Aorta (tissue), 5 donors: ENCODE measurements around the gene CCDC160. TPM values are rescaled to one million over a fixed set of nuclear protein-coding genes. Genes with fewer than 3 reads are reported as not detected.
"Not testable (repeated sequence)": the region's sequence is repeated elsewhere in the genome, so short reads cannot be mapped to it uniquely, and the experiment has no call there.

Experiments used
- ATAC-seq: fragments of 200-7000 bp; cut with Tn5 transposase; one replicate; pipeline ENCODE4 v1.9.1; 2022; ENCODE audit warnings: moderate library complexity; ENCODE audit not compliant: low FRiP score
- DNase-seq, 2 donors: peaks; one replicate each; pipeline ENCODE4 v3.0.0-alpha.2; 2020
- H3K27ac ChIP-seq, 2 donors: one replicate each; pipeline ENCODE4 v1.5.1; 2013; ENCODE audit warnings: low read length in 2 of 2, mild to moderate bottlenecking in 2 of 2, moderate library complexity in 2 of 2, control low read depth in 1 of 2, inconsistent platforms in 1 of 2, low read depth in 1 of 2
- H3K27me3 ChIP-seq, 2 donors: one replicate each; pipeline ENCODE4 v1.6.1; 2013; ENCODE audit warnings: control low read depth in 1 of 2, low read length in 1 of 2, mild to moderate bottlenecking in 1 of 2, moderate library complexity in 1 of 2; ENCODE audit not compliant: insufficient read depth in 2 of 2, control insufficient read depth in 1 of 2
- H3K36me3 ChIP-seq, 2 donors: one replicate each; pipeline ENCODE4 v1.6.1; 2013; ENCODE audit warnings: control low read depth in 1 of 2, low read length in 1 of 2, mild to moderate bottlenecking in 1 of 2; ENCODE audit not compliant: insufficient read depth in 2 of 2, control insufficient read depth in 1 of 2
- H3K4me1 ChIP-seq, 2 donors: one replicate each; pipeline ENCODE4 v1.6.1; 2013; ENCODE audit warnings: low read length in 2 of 2, control low read depth in 1 of 2, mild to moderate bottlenecking in 1 of 2, moderate library complexity in 1 of 2; ENCODE audit not compliant: insufficient read depth in 2 of 2, control insufficient read depth in 1 of 2
- H3K4me3 ChIP-seq, 2 donors: one replicate each; pipeline ENCODE4 v1.5.1; 2013; ENCODE audit warnings: low read length in 2 of 2, control low read depth in 1 of 2, mild to moderate bottlenecking in 1 of 2
- H3K9me3 ChIP-seq: one replicate; pipeline ENCODE4 v1.6.1; 2013; ENCODE audit warnings: mild to moderate bottlenecking, low read length; ENCODE audit not compliant: control insufficient read depth
- WGBS, 2 donors: extraction: QIAGEN DNeasy Blood & Tissue Kit; methylation state at CpG; one replicate each; pipeline ENCODE4 v1.1.7; 2013; 5-methylcytosine and 5-hydroxymethylcytosine counted together
- intact Hi-C, 2 donors: fragments of 100-400 bp; cut with DNase I; formaldehyde crosslinking; loops; one replicate each; pipeline versions ENCODE4 v1.14.2 to v1.15.0; 2022
- polyA plus RNA-seq, 2 donors: library from polyadenylated mRNA; stranded (reverse); fragments of 200-250 nt; gene quantifications; one replicate each; pipeline ENCODE4 v1.2.3, GENCODE V29; 2013
- total RNA-seq, 2 donors: library from RNA; stranded (reverse); fragmentation: NEBNext Ultra II Directional; extraction: Animal tissue kit (Norgen Biotek cat#: 25700); gene quantifications; one replicate each; pipeline ENCODE4 v1.2.1, GENCODE V29; 2021
- donor health status: healthy with polysubstance abuse.
- donor health status: Bipolar disorder and iron deficiency.
- donor health status: DM: no; HTN: no; CAD: no.
- donor health status: DM: no; HTN: no; CAD: no.
- donor health status: DM: yes; HTN: yes; CAD: no.

The CCDC160 gene
- total and polyA plus RNA-seq, 4 donors, result not detected

DNA sequence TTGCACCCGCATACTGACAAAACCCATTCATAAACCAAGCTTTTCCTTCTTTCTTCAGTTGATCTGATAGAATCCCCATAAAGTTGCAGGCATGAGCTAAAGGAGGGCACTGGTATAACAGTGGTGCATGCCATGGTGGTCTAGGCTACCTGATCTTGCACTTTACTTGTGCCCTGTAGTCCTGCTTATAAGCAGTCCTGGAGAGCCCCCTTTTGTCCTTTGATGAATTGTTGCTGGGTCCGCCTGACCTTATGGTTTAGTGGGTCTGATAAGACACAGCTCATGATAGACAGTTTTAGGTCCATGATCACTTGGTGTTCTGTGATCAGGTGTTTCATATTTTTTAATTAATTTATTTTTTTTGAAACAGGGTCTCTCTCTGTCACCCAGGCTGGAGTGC is 19.7 kb downstream of the CCDC160 start:
- ATAC-seq (no peak), DNase-seq (no peak)
- Histone ChIP-seq H3K4me1 (no peaks in the 10 kb centered on the region), H3K27me3 (no peaks in the 10 kb centered on the region), H3K36me3 (no peaks in the 10 kb centered on the region), H3K9me3 (no peaks in the 10 kb centered on the region), H3K27ac (no peak overlapping the region), H3K4me3 (no peak overlapping the region)
- WGBS, 2 donors, result 70 to 97% methylated on average over 2 of the region's 2 CpGs
- intact Hi-C loops, result no loop called here

DNA sequence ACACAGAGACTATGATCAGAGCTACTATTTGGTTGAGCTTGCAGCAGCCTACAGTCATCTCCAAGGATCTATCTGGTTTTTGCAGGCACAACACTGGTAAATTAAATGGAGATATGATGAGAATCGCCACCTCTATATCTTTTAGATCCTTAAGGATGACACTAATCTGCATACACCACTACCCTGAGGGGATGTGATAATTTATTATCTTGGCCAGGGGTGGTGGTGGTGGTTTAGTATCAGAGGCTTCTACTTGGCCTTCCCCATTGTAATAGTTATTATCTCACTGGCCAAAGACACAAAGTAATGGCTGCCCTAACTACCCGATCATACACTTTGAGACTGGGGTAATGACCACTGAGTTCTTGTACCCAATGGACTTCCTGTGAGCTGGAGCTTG is 21.2 kb downstream of the CCDC160 start:
- no peak overlapping the region for H3K4me3 ChIP-seq
- no peak for DNase-seq
- 80 to 94% methylated on average over 2 of the region's 2 CpGs for WGBS, 2 donors
- no peaks in the 10 kb centered on the region for H3K27me3 ChIP-seq
- ATAC-seq, result no peak
- intact Hi-C loops, result no loop called here
- H3K4me1 ChIP-seq, result no peaks in the 10 kb centered on the region
- H3K27ac ChIP-seq, result no peak overlapping the region
- H3K36me3 ChIP-seq, result no peaks in the 10 kb centered on the region
- no peaks in the 10 kb centered on the region for H3K9me3 ChIP-seq

DNA sequence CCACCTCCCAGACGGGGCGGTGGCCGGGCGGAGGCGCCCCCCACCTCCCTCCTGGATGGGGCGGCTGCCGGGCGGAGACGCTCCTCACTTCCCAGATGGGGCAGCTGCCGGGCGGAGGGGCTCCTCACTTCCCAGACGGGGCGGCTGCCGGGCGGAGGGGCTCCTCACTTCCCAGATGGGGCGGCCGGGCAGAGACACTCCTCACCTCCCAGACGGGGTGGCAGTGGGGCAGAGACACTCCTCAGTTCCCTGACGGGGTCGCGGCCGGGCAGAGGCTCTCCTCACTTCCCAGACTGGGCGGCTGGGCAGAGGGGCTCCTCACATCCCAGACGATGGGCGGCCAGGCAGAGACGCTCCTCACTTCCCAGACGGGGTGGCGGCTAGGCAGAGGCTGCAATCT is 49.0 kb downstream of the CCDC160 start:
- H3K9me3 ChIP-seq, DNase-seq, intact Hi-C loops, H3K4me3 ChIP-seq, H3K27me3 ChIP-seq, H3K27ac ChIP-seq, H3K36me3 ChIP-seq, H3K4me1 ChIP-seq, ATAC-seq: not testable (repeated sequence)
- 93 to 95% methylated on average over 18 to 28 of the region's 28 CpGs for WGBS, 2 donors

DNA sequence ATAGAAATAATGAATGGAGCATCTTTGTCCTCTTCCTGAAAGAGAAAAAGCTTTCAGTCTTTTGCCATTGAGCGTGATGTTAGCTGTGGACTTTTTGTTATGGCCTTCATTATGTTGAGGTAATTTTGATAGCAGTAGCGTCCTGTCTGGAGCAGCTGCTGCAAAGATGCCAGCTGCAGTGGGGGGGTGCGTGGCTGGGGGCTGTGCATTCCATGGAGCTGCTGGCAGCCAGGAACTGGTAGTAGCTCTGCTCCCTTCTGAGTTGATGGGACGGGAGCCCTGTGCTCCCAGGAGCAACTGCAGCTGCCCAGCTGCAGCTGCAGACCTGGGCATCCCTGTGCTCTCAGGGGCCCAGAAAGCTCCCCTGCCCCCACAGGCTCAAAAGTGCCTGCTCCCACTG is 50.4 kb downstream of the CCDC160 start:
- 45 to 55% methylated on average over 4 of the region's 4 CpGs for WGBS, 2 donors
- Histone ChIP-seq H3K4me3 (no peak overlapping the region), H3K27ac (no peak overlapping the region), H3K36me3 (no peaks in the 10 kb centered on the region), H3K27me3 (no peaks in the 10 kb centered on the region), H3K9me3 (no peaks in the 10 kb centered on the region), H3K4me1 (no peaks in the 10 kb centered on the region)
- ATAC-seq (no peak), DNase-seq (no peak)
- intact Hi-C loops, result no loop called here

DNA sequence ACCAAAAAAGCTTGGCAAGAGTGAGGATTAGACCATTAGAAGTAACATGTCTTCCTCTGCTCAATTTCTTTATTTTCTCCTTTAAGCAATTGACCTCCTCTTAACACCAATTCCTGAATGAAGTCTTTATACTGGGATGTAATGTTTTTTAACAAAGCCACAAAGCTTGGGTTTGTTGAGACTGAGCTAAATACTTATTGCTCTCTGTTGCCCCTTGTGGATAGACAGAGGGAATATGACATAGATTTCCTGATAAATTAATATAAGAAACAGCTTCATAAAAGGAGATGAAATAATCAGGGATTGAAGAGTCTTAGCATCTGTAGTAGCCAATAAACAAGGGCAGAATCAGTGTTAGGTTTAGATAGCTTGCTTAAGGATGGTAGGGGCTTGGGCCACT is 57.6 kb downstream of the CCDC160 start:
- Histone ChIP-seq H3K4me1 (no peaks in the 10 kb centered on the region), H3K9me3 (no peaks in the 10 kb centered on the region), H3K36me3 (no peaks in the 10 kb centered on the region), H3K27ac (no peak overlapping the region), H3K27me3 (no peaks in the 10 kb centered on the region), H3K4me3 (no peak overlapping the region)
- intact Hi-C loops, result no loop called here
- DNase-seq, result no peak
- no peak for ATAC-seq

Other genes starting within 250 kb of the CCDC160 start
- 10 to 100 TPM; 12.4 to 16.1 TPM for gene PHF6, start 136.1 kb downstream of the CCDC160 start, total RNA-seq
- 1 to 10 TPM; 3.9 to 4.8 TPM for gene PHF6, start 136.1 kb downstream of the CCDC160 start, polyA plus RNA-seq
- gene HPRT1, start 223.0 kb downstream of the CCDC160 start, total RNA-seq, result 10 to 100 TPM; 18.8 to 24.1 TPM
- gene HPRT1, start 223.0 kb downstream of the CCDC160 start, polyA plus RNA-seq, result 10 to 100 TPM; 30.1 to 32.3 TPM